HCT116 (cell line): ENCODE measurements around the gene GPN2.

ENCODE experiments used
- CEBPB ChIP-seq: IDR thresholded peaks from 2 replicates; pipeline ENCODE4 v1.6.1; 2012; ENCODE audit warnings: low read depth
- EZH2 ChIP-seq: fragments of 200-600 bp; sonication (generic); IDR thresholded peaks from 2 replicates; pipeline ENCODE4 v1.6.1; 2017; ENCODE audit warnings: antibody characterized with exemption, mixed run types
- EZH2phosphoT487 ChIP-seq: fragments of 200-600 bp; IDR thresholded peaks from 2 replicates; pipeline ENCODE4 v1.6.1; 2018; ENCODE audit warnings: antibody characterized with exemption, borderline replicate concordance
- POLR2A ChIP-seq: IDR thresholded peaks from 2 replicates; pipeline ENCODE4 v1.7.0; 2011; ENCODE audit warnings: borderline replicate concordance; ENCODE audit not compliant: insufficient read depth, insufficient read length; ENCODE audit errors: extremely low read depth
- POLR2AphosphoS5 ChIP-seq: IDR thresholded peaks from 2 replicates; pipeline ENCODE4 v1.6.1; 2011; ENCODE audit warnings: mild to moderate bottlenecking, low read depth, low read length, moderate library complexity
- YY1 ChIP-seq: IDR thresholded peaks from 2 replicates; pipeline ENCODE4 v1.6.1; 2011; ENCODE audit warnings: low read length, low read depth, moderate library complexity, mild to moderate bottlenecking; ENCODE audit not compliant: insufficient replicate concordance; ENCODE audit errors: extremely low read depth
- TF ChIP-seq, protein P1 (sequence below): IDR thresholded peaks from 2 replicates; pipeline ENCODE4 v1.6.1; 2011; ENCODE audit warnings: mild to moderate bottlenecking, low read length, moderate library complexity; ENCODE audit not compliant: insufficient replicate concordance; ENCODE audit errors: extremely low read depth
- TF ChIP-seq, protein P2 (sequence below), 3 experiments: fragments of 200-600 bp in 1 of 3; sonication (generic) in 1 of 3; IDR thresholded peaks in 2 of 3; conservative IDR thresholded peaks in 1 of 3; 2 replicates each; pipeline ENCODE4 v1.5.1; 2012 to 2017; ENCODE audit warnings: low read depth in 2 of 3, low read length in 2 of 3, antibody characterized with exemption in 1 of 3, borderline replicate concordance in 1 of 3, control low read depth in 1 of 3, mild to moderate bottlenecking in 1 of 3, mixed read lengths in 1 of 3, mixed run types in 1 of 3, moderate library complexity in 1 of 3; ENCODE audit not compliant: insufficient read depth in 1 of 3
- TF ChIP-seq, protein P3 (sequence below): IDR thresholded peaks from 2 replicates; pipeline ENCODE4 v1.6.1; 2012

DNA sequence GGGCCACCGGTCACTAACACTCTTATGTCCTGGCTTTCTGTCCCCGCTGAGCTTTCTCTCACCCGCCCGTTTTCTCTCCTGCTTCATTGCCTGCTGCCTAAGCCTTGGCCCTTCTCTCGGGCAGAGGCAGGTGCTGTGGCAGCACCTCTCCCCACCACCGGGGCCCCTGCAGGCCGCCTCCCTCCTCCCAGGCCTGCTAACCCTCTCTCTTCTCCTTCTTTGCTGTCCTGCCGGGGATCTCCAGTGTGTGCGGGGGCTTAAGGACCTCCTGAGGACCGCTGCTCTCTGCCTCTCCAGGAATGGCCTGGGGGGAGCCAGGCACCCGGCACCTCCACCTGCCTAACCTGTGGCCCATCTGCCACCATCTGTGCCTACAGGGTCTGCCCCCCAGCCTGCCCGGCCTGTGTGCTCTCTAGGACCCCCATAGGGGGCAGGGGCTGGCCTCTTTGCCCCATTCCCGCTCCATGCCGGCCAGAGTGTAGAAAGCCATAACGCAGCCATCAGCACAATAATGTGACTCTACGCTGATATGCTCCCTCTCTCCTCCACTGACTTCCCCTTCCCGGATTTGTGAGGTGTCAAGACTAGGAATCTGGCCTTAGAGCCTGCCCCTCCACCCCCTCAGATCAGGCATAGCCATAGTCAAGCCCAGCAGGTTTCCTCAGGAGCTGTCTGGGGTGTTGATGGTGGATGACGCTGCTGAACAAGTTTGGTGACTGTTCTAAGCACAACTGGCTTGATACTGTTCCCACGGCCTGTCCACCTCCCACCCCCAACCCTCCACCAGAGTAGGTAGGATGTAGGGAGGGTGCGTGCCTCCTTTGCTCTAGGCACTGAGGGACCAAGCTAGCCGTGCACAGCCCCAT lies 33.2 kb downstream of the GPN2 start:
- TF ChIP-seq, protein P1, sequence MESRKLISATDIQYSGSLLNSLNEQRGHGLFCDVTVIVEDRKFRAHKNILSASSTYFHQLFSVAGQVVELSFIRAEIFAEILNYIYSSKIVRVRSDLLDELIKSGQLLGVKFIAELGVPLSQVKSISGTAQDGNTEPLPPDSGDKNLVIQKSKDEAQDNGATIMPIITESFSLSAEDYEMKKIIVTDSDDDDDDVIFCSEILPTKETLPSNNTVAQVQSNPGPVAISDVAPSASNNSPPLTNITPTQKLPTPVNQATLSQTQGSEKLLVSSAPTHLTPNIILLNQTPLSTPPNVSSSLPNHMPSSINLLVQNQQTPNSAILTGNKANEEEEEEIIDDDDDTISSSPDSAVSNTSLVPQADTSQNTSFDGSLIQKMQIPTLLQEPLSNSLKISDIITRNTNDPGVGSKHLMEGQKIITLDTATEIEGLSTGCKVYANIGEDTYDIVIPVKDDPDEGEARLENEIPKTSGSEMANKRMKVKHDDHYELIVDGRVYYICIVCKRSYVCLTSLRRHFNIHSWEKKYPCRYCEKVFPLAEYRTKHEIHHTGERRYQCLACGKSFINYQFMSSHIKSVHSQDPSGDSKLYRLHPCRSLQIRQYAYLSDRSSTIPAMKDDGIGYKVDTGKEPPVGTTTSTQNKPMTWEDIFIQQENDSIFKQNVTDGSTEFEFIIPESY: no peak
- no peak for TF ChIP-seq POLR2AphosphoS5
- TF ChIP-seq, protein P2, sequence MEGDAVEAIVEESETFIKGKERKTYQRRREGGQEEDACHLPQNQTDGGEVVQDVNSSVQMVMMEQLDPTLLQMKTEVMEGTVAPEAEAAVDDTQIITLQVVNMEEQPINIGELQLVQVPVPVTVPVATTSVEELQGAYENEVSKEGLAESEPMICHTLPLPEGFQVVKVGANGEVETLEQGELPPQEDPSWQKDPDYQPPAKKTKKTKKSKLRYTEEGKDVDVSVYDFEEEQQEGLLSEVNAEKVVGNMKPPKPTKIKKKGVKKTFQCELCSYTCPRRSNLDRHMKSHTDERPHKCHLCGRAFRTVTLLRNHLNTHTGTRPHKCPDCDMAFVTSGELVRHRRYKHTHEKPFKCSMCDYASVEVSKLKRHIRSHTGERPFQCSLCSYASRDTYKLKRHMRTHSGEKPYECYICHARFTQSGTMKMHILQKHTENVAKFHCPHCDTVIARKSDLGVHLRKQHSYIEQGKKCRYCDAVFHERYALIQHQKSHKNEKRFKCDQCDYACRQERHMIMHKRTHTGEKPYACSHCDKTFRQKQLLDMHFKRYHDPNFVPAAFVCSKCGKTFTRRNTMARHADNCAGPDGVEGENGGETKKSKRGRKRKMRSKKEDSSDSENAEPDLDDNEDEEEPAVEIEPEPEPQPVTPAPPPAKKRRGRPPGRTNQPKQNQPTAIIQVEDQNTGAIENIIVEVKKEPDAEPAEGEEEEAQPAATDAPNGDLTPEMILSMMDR (IDR thresholded peaks at IDR 0.05 in 2 of 3, conservative IDR thresholded peaks at IDR 0.05 in 1 of 3; ENCODE audit: borderline replicate concordance in 1 of 3, insufficient read depth in 1 of 3, low read depth in 2 of 3, low read length in 2 of 3): no peak
- no peak for TF ChIP-seq EZH2
- TF ChIP-seq EZH2phosphoT487: no peak
- TF ChIP-seq, protein P3, sequence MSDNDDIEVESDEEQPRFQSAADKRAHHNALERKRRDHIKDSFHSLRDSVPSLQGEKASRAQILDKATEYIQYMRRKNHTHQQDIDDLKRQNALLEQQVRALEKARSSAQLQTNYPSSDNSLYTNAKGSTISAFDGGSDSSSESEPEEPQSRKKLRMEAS: no peak
- no peak for TF ChIP-seq CEBPB
- TF ChIP-seq YY1: no peak
- no peak for TF ChIP-seq POLR2A
